ENCODE data around the gene ZC3H12D. TPM values are rescaled to one million over a fixed set of nuclear protein-coding genes. Genes with fewer than 3 reads are reported as not detected.
"Not testable (repeated sequence)": the region's sequence is repeated elsewhere in the genome, so short reads cannot be mapped to it uniquely, and the experiment has no call there.

Gene ZC3H12D
- total RNA-seq, 4 donors from 2014 or later: 0.23 to 4.7 (median 0.46) TPM

GRCh38 chr6:149461670-149462069, 23.1 kb downstream of the ZC3H12D start:
- H3K36me3 ChIP-seq: no peaks in the 10 kb centered on the region
- 90% methylated on average over 5 of the region's 5 CpGs for WGBS
- no peak for DNase-seq (ENCODE audit: low spot score in 2 of 2)
- no peak overlapping the region for H3K27ac ChIP-seq
- TF ChIP-seq POLR2A (IDR thresholded peaks at IDR 0.05) (no peak), EP300 (IDR thresholded peaks at IDR 0.05) (no peak), CTCF (IDR thresholded peaks at IDR 0.05) (no peak), POLR2AphosphoS5 (IDR thresholded peaks at IDR 0.05) (no peak)
- no peaks in the 10 kb centered on the region for H3K9me3 ChIP-seq
- H3K4me1 ChIP-seq: no peaks in the 10 kb centered on the region
- no peak overlapping the region for H3K4me3 ChIP-seq
- peaks cover 6% of the 10 kb centered on the region for H3K27me3 ChIP-seq

GRCh38 chr6:149460249-149460648, 24.6 kb downstream of the ZC3H12D start:
- H3K9me3 ChIP-seq; H3K36me3 ChIP-seq; DNase-seq (ENCODE audit: low spot score in 2 of 2); H3K4me3 ChIP-seq; H3K27me3 ChIP-seq; H3K27ac ChIP-seq; H3K4me1 ChIP-seq: not testable (repeated sequence)
- WGBS: 78% methylated on average over 3 of the region's 3 CpGs

GRCh38 chr6:149459761-149460160, 25.1 kb downstream of the ZC3H12D start:
- Histone ChIP-seq H3K36me3 (no peaks in the 10 kb centered on the region), H3K27me3 (peaks cover 6% of the 10 kb centered on the region), H3K4me1 (peaks cover 4% of the 10 kb centered on the region), H3K27ac (no peak overlapping the region), H3K4me3 (no peak overlapping the region), H3K9me3 (no peaks in the 10 kb centered on the region)
- 78% methylated on average over 5 of the region's 5 CpGs for WGBS
- TF ChIP-seq POLR2AphosphoS5 (IDR thresholded peaks at IDR 0.05) (no peak), EP300 (IDR thresholded peaks at IDR 0.05) (no peak), CTCF (IDR thresholded peaks at IDR 0.05) (no peak), POLR2A (IDR thresholded peaks at IDR 0.05) (no peak)
- no peak for DNase-seq (ENCODE audit: low spot score in 2 of 2)

GRCh38 chr6:149458806-149459205, 26.0 kb downstream of the ZC3H12D start:
- 81% methylated on average over 1 of the region's 1 CpG for WGBS
- H3K27me3 ChIP-seq: no peaks in the 10 kb centered on the region
- DNase-seq (ENCODE audit: low spot score in 2 of 2): no peak
- peaks cover 13% of the 10 kb centered on the region for H3K4me1 ChIP-seq
- H3K36me3 ChIP-seq: no peaks in the 10 kb centered on the region
- H3K4me3 ChIP-seq: no peak overlapping the region
- TF ChIP-seq EP300 (IDR thresholded peaks at IDR 0.05): no peak
- no peak for TF ChIP-seq POLR2A (IDR thresholded peaks at IDR 0.05)
- no peak for TF ChIP-seq CTCF (IDR thresholded peaks at IDR 0.05)
- no peak for TF ChIP-seq POLR2AphosphoS5 (IDR thresholded peaks at IDR 0.05)
- H3K9me3 ChIP-seq: no peaks in the 10 kb centered on the region
- no peak overlapping the region for H3K27ac ChIP-seq

GRCh38 chr6:149458196-149458595, 26.6 kb downstream of the ZC3H12D start:
- no peak for DNase-seq (ENCODE audit: low spot score in 2 of 2)
- Histone ChIP-seq H3K27me3 (no peaks in the 10 kb centered on the region), H3K4me1 (peaks cover 20% of the 10 kb centered on the region), H3K4me3 (no peak overlapping the region), H3K36me3 (no peaks in the 10 kb centered on the region), H3K27ac (no peak overlapping the region), H3K9me3 (no peaks in the 10 kb centered on the region)
- WGBS: 89% methylated on average over 7 of the region's 7 CpGs
- TF ChIP-seq POLR2A (IDR thresholded peaks at IDR 0.05): no peak
- no peak for TF ChIP-seq CTCF (IDR thresholded peaks at IDR 0.05)
- no peak for TF ChIP-seq POLR2AphosphoS5 (IDR thresholded peaks at IDR 0.05)
- no peak for TF ChIP-seq EP300 (IDR thresholded peaks at IDR 0.05)

GRCh38 chr6:149457316-149457884, 27.4 kb downstream of the ZC3H12D start:
- WGBS: 81% methylated on average over 6 of the region's 7 CpGs
- Histone ChIP-seq H3K27ac (no peak overlapping the region), H3K27me3 (no peaks in the 10 kb centered on the region), H3K4me1 (peaks cover 20% of the 10 kb centered on the region), H3K36me3 (no peaks in the 10 kb centered on the region), H3K9me3 (no peaks in the 10 kb centered on the region), H3K4me3 (no peak overlapping the region)
- TF ChIP-seq POLR2AphosphoS5 (IDR thresholded peaks at IDR 0.05): no peak
- no peak for TF ChIP-seq EP300 (IDR thresholded peaks at IDR 0.05)
- TF ChIP-seq CTCF (IDR thresholded peaks at IDR 0.05): no peak
- TF ChIP-seq POLR2A (IDR thresholded peaks at IDR 0.05): no peak
- DNase-seq (ENCODE audit: low spot score in 2 of 2): no peak
